Measurements from ENCODE around the gene TMEM120A.

TMEM120A gene

GRCh38 chr7:75981453-75982305, 12.7 kb downstream of the TMEM120A start:
- no peak for DNase-seq (ENCODE audit: low read depth in 2 of 2, low spot score in 1 of 2)

DNA sequence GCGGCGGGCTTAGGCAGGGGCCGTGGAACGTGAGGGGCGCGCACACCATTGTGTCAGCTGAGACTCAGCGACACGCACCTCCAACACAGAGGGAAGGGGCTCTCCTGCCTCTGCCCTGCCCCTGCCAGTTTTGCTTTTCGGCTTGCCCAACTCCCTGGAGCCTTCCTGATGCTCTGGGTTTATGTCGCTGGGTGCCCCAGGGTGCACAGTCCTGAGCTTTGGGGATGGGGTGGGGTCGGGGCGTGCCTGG, 13.3 kb downstream of the TMEM120A start:
- no peak for DNase-seq (ENCODE audit: low read depth in 2 of 2, low spot score in 1 of 2)

DNA sequence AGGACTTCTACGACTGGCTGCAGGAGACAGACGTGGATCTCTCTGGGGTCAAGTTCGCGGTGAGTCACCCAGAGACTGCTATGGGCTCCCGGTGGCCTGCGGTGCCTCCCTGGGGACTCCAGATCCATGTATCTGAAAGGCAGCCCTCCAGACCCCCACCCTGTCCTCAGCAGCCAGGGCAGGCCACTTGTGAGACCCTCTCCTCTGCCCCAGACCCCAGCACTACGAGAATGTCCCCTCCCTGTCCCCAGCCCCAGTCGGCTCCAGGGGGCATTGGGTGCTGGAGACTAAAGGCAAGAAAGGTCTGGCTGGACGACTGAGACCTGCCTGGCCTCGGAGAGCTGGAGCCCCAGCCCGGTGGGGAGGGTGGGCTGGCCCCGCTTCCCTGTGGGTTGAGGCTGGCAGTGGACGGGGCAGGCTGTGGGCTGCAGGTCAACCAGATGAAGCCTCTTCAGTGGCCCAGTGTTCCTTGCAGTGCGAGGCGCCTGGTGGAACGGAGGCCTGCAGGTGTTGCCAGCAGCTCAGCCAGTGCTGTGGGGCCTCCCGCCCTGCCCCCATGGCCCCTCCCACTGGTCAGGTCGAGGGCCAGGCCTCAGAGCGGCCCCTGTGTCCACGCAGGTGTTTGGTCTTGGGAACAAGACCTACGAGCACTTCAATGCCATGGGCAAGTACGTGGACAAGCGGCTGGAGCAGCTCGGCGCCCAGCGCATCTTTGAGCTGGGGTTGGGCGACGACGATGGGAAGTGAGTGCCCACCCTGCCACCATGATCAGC, 13.8 kb downstream of the TMEM120A start:
- DNase-seq (ENCODE audit: low read depth in 2 of 2, low spot score in 1 of 2) = no peak

GRCh38 chr7:75979759-75980429, 14.5 kb downstream of the TMEM120A start:
- no peak for DNase-seq (ENCODE audit: low read depth in 2 of 2, low spot score in 1 of 2)

DNA sequence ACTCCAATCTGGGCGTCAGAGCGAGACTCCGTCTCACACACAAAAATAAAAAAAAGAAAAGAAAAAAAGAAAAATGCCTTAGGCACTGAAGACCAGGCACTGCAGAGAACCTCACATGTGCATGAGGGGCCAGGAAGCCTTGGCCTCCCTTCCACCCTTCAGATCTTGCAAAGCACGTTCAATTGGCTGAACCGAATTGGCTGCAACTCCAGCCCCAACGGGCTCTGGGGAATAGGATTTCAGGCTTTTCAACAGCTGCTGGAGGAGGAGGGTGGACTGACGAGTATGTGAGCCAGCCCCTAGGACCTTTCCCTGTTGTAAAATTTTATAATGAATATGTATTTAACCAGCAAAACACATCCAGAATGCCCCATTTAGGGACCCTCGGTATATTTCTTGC, 16.7 kb downstream of the TMEM120A start:
- no peak for DNase-seq (ENCODE audit: low read depth in 2 of 2, low spot score in 1 of 2)

- DNase-seq (ENCODE audit: low read depth in 2 of 2, low spot score in 1 of 2) = no peak
Measured at GRCh38 chr7:75971961-75972763, 22.2 kb downstream of the TMEM120A start.

DNA sequence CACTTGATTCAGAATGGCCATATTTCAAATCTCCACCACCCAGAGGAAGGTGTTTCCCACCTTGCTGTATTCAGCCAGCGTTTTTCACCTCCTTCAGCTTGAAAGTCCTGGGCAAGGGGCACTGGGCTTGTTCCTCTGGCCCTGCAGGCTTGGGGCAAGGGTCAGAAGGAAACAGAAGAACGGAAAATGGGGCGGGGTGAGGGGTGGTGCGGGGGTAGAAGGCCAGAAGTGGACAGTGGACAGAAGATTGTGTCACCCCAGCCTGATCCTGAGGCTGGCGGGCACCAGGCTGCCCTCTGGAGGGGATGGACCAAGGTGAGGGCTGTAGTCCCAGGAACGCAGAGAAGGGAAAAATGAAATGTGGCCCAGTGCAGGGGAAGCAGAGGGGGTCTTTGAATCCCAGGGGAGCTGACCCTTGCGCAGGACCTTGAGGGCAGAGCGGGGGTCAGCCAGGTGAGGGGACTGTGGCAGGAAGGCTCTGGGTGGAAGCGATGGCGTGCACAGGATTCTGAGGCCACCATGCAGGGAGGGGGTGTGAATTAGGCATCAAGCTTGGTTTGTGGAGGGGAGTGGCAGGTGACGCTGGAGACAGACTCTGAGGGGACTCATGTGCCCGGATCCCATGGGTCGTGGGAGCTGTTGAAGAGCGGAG, 23.0 kb downstream of the TMEM120A start:
- no peak for DNase-seq (ENCODE audit: low read depth in 2 of 2, low spot score in 1 of 2)

GRCh38 chr7:75969704-75970498, 24.5 kb downstream of the TMEM120A start:
- DNase-seq (ENCODE audit: low read depth in 2 of 2, low spot score in 1 of 2) = no peak

GRCh38 chr7:75969182-75969581, 25.2 kb downstream of the TMEM120A start:
- no peak for DNase-seq (ENCODE audit: low read depth in 2 of 2, low spot score in 1 of 2)

GRCh38 chr7:75968561-75969001, 25.8 kb downstream of the TMEM120A start:
- DNase-seq (ENCODE audit: low read depth in 2 of 2, low spot score in 1 of 2) = no peak

- no peak for DNase-seq (ENCODE audit: low read depth in 2 of 2, low spot score in 1 of 2)
Measured at GRCh38 chr7:75968012-75968411, 26.4 kb downstream of the TMEM120A start.

- DNase-seq (ENCODE audit: low read depth in 2 of 2, low spot score in 1 of 2) = no peak
Measured at GRCh38 chr7:75967487-75967997, 26.9 kb downstream of the TMEM120A start.

DNA sequence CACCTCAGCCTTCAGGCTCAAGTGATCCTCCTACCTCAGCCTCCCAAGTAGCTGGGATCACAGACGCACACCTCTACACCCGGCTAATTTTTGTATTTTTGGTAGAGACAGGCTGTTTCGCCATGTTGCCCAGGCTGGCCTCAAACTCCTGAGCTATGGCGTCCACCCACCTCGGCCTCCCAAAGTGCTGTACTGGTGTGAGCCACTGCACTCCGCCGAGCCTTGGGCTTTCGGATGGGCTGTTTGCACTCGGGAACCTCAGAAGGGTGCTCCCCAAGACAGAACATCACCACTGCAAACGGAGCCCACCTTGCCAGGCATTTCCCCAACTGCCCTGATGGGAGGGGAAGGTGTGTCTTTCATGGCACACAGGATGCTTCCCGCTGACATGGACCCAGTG, 27.3 kb downstream of the TMEM120A start:
- DNase-seq (ENCODE audit: low read depth in 2 of 2, low spot score in 1 of 2) = no peak

GRCh38 chr7:75966190-75966961, 28.0 kb downstream of the TMEM120A start:
- no peak for DNase-seq (ENCODE audit: low read depth in 2 of 2, low spot score in 1 of 2)

DNA sequence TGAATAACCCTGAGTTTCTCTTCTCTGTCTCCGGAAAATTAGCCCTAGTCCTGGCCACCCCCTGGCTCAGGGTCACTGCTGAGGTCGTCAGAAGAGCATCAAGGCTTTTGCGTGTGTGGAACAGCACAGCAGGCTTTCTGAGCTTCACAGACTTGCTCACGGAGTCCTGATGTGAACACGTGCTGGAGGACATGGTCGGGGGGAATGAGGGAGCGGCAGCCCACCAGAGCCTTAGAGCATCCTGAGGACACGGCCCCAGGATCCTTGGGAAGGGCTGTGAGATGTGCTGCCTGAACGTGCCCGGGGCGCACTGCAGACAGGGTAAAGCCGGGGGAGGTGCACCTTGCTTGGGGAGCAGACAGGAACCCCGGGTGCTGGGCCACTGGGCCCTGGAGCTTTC, 28.8 kb downstream of the TMEM120A start:
- DNase-seq (ENCODE audit: low read depth in 2 of 2, low spot score in 1 of 2) = no peak

DNA sequence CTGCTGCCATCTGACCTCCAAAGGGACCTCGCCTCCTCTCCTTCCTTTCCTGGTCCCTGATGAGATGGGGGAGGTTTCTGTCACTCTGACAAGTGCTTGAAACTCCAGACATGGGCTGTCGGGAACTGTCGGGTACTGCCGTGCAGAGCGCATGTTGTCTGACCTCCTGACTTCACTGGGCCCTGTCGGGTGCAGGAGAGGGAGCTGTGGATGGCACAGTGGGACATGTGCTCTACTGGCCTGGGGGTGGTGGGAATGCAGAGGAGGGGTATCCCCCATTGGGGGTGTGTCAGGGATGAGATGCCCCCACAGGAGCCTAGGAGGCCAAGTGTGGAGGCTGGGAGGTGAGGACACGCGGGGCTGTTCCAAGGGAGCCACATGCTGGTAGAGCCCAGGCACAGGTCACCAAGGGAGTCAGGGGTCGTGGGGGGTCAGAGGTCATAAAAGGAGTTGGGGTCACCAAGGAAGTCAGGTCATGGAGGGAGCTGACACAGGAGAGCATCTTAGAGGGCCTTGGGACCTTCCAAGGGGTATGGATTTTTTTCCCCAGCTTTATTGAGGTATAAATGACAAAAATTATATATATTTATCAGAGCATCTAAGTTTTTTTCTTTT, 30.9 kb downstream of the TMEM120A start:
- DNase-seq (ENCODE audit: low read depth in 2 of 2, low spot score in 1 of 2) = no peak

GRCh38 chr7:75962607-75963380, 31.6 kb downstream of the TMEM120A start:
- no peak for DNase-seq (ENCODE audit: low read depth in 2 of 2, low spot score in 1 of 2)

GRCh38 chr7:75961218-75961617, 33.2 kb downstream of the TMEM120A start:
- DNase-seq (ENCODE audit: low read depth in 2 of 2, low spot score in 1 of 2) = no peak

All from stimulated activated CD8-positive, alpha-beta memory T cell treated with anti-CD3 and anti-CD28 coated beads, Interleukin-4, amount 100 ng/mL, for 4 hours (primary cell).